ENCODE measurements around the gene UBA52.
"Not testable (repeated sequence)": the region's sequence is repeated elsewhere in the genome, so short reads cannot be mapped to it uniquely, and the experiment has no call there.

UBA52 gene

DNA sequence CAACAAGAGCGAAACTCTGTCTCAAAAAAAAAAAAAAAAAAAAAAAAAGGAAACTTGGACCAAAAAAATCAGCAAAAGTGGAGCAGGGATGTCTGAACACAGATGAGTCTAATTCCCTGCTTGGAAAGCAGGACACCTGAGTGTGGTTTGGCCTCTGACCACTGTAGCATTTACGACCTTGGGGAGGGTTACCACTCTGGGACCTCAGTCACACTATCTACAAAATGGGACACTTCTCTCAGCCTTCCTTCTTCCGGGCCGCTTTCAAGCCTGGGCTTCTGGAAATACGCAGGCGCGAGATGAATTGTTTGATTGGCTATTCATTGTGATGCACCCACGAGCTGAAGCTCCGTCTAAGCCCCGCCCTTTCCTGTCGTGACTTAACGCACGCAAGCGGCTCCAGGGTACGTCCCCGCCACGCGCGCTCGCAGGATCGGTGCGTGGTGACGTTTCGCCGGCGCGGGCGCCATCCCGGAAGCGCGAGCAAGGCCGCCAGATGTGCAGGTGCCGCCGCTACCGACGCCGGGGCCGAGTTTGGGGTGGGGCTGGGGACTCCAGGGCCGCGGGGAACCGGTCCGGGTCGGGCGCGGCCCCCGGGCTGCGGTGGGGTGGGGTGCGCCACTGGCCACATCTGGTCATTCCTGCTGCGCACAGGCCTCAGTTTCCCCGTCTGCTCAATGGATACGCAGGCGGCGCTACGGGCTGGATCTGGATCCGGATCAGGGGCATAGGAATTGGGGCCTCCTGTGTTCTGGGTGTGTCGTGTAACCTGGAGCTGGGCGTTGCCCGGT lies 14.1 kb upstream of the UBA52 start, which contains the start of gene KXD1:
KXD1 (plus strand) TSS at position 460 of the 791 bp plus-strand sequence. CDS start 4,187 bp downstream, outside the sequence.
- peak; percentile 94 for DNase-seq

DNA sequence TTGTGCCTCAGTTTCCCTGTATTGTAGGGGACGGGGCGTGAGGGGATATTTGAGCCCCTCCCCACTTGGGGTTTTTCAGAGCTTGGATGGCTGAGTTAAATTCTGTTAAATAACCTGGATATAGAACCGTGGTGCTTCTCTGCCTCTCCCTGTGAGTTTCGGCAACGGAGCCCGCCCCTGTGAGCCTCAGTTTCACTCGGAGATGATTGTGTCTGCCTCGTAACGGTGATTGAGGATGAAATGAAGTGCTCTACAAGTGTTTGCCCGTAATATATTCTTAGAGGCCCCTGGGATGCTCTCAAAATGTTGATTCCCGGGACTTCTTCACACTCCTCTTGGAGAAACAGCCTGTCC lies 13.5 kb upstream of the UBA52 start:
- no peak for DNase-seq

DNA sequence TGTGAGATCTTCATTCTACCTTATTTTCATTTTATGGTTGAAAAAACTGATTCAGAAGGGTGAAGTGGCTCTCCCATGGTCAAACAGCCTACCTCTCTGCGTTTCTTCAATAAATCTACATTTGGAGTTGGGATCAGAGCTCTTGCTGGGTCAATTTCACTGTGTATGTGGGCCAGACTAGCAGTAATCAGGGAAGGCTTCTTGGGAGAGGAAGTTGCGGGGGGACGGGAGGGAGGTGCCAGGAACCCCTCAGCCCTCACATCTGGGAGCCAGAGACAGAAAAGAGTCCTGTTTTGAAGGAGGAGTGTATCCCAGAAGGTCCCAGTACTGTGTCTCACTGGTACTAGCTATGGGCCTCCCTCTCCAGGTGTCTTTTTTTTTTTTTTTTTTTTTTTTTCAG lies 13.1 kb upstream of the UBA52 start:
- no peak for DNase-seq

DNA sequence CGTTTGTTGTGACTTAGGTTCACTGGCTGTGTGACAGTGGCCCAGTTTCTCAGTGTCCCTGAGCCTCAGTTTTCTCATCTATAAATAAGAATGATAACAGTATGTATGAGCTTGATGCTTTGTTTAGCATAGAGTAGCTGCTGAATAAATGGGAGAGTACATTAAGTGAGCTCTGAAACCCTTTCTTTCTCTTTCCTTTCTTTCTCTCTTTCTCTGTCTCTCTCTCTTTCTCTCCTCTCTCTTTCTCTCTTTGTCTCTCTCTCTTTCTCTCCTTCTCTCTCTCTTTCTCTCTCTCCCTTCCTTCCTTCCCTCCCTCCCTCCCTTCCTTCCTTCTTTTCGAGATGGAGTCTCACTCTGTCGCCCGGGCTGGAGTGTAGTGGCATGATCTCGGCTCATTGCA lies 12.0 kb upstream of the UBA52 start:
- DNase-seq, result no peak

DNA sequence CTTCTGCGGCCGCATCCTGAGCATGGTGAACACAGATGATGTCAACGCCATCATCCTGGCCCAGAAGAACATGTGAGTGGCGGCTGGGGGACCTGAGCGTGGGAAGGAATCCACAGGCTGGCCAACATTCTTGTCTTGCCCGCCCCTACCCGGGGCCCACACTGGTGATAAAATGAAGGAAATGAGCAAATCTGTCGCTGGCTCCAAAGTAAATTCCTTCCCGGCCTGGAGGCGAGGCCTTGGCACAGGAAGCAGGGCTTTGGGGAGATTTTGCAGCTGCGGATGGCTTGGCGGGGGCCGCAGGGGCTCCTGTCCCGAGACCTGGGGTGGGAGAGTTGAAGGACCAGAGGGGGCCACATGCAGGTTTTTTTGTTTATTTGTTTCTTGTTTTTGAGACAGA lies 9.6 kb upstream of the UBA52 start:
- no peak for DNase-seq

DNA sequence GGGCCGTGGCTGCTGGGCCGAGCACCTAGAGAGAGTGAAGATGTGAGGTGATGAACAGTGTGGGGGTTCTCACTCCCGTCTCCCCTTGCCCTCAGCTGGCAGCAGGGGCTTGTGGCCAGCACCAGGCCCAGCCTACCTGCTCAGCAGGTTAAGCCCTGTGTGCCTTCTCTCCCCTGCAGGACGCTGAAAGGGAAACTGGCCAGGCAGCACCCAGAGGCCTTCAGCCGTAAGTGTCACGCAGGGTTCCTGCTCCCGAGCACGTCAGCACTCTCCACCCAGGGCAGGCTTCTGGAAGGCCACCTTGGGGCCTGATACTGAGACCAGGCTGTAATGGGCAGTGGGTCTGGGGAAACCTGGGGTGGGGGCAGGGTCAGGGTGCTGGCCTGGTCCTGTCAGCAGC lies 4.7 kb upstream of the UBA52 start:
- DNase-seq, result no peak

DNA sequence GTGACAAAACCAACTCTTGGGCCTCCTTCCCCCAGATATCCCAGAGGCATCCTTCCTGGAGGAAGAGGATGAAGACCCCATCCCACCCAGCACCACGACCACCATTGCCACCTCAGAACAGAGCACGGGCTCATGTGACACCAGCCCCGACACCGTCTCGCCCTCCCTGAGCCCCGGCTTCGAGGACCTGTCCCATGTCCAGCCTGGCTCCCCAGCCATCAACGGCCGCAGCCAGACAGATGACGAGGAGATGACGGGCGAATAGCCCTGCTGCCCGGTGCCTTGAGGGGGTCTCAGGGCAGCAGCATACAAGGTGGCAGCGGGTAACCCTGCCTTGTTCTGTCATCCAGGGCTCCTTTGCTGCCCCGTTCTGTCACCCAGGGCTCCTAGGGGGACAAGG lies 3.3 kb upstream of the UBA52 start:
- no peak for DNase-seq

DNA sequence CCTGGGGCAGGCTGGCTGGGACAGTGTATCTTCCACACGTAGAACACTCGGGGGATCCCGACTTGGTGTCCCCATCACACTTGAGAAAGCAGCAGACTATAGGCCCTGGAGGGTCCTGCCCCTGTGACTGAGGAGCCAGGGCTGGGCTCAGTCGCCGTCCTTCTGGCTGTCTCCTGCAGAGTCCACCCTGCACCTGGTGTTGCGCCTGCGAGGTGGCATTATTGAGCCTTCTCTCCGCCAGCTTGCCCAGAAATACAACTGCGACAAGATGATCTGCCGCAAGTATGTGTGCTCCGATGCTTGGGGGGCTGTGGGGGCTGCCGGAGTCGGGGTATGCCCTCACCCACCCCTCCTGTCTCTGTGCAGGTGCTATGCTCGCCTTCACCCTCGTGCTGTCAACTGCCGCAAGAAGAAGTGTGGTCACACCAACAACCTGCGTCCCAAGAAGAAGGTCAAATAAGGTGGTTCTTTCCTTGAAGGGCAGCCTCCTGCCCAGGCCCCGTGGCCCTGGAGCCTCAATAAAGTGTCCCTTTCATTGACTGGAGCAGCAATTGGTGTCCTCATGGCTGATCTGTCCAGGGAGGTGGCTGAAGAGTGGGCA lies 3.1 kb downstream of the UBA52 start:
- DNase-seq, result no peak

- no peak for DNase-seq
Measured at GRCh38 chr19:18576383-18576782, 4.7 kb downstream of the UBA52 start.

GRCh38 chr19:18577365-18577914 lies 5.8 kb downstream of the UBA52 start:
- no peak for DNase-seq

DNA sequence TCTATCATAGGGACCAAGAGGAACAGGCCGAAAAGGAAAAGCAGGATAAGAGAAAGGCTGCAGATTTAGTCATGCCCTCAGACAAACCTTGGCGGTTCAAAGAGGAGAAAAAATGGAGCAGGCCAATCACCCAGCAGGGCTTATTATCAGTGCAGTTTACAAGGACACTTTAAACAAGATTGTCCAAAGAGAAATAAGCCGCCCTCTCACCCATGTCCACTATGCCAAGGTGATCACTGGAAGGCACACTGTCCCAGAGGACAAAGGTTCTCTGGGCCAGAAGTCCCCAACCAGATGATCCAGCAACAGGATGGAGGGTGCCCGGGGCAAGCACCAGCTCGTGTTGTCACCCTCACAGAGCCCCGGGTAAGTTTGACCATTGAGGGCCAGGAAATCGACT lies 8.7 kb downstream of the UBA52 start:
- no peak for DNase-seq

- no peak for DNase-seq
Measured at GRCh38 chr19:18586306-18586705, 14.6 kb downstream of the UBA52 start.

GRCh38 chr19:18587561-18587960 lies 15.9 kb downstream of the UBA52 start:
- no peak for DNase-seq

DNA sequence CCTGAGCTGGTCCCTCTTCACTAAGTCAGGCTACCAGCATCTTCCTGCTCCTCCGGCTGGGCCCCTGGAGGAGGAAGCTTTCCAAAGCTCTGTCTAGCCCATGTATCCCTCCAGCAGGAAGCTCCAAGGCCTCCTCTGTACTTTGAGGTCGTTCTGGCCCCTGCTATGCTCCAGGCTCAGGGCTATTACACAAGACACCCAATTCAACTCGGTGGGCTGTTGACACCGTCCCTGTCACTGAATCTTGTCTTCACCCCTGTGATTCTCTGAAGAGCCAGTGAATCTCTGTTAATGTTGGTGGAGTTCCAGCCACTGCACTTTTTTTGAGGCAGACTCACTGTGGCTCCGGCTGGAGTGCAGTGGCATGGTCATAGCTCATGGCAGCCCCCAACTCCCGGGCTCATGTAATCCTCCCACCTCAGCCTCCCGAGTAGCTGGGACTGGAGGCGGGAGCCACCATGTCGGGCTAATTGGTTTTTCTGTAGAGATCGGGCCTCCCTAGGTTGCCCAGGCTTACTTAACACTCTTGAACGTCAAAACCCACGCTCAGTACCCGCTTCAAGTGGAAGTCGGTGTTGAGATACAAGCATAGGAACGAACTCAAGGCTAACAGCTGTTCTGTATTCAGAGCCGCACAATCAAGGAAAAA lies 16.4 kb downstream of the UBA52 start:
- DNase-seq, result no peak

- DNase-seq, result peak; percentile 36
Measured at GRCh38 chr19:18588611-18589379, 17.1 kb downstream of the UBA52 start, which contains the start of gene REX1BD. Gene REX1BD (plus strand): TSS chr19:18588798. CDS start chr19:18588802, 4 bp downstream.

GRCh38 chr19:18589380-18590272 lies 18.0 kb downstream of the UBA52 start:
- DNase-seq, result peak; percentile 91

DNA sequence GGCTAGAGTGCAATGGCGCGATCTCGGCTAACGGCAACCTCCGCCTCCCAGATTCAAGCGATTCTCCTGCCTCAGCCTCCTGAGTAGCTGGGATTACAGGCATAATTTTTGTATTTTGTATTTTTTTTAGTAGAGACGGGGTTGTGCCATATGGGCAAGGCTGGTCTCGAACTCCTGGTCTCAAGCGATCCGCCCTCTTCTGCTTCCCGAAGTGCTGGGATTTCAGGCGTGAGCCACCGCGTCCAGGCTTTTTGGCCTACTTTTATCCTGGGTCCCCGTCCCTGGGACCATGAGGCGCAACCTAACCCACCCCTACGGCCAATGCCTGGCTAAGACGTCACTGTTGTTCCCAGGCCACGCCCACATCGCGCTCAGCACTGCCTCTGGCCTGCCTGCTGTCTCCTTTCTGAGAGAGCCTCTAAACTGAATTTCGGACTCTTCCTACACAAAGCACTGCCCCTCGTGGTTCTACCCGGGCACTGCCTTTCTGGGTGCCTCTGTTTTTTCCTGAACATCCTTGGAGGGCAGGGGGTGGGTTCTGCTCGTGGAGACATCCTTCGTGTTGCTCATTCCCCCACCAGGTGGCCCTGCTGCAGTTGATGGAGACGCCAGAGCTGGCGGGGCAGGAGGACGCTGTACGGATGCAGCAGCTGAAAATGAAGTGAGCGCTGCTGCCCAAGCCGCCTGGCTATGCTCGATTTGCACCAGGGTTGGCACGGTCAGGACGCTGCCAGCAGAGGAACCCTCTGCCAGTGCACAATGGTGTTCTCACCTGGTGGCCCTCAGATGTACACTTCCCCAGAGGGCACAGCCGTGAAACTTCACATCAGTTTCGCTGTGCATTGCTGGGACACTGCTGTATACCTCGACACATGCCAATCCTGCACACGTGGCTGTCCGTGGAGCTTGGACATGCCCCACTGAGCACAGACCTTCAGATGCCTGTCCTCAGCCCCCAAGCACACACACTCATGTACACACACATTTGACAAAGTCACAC lies 18.9 kb downstream of the UBA52 start:
- DNase-seq, result peak; percentile 80

DNA sequence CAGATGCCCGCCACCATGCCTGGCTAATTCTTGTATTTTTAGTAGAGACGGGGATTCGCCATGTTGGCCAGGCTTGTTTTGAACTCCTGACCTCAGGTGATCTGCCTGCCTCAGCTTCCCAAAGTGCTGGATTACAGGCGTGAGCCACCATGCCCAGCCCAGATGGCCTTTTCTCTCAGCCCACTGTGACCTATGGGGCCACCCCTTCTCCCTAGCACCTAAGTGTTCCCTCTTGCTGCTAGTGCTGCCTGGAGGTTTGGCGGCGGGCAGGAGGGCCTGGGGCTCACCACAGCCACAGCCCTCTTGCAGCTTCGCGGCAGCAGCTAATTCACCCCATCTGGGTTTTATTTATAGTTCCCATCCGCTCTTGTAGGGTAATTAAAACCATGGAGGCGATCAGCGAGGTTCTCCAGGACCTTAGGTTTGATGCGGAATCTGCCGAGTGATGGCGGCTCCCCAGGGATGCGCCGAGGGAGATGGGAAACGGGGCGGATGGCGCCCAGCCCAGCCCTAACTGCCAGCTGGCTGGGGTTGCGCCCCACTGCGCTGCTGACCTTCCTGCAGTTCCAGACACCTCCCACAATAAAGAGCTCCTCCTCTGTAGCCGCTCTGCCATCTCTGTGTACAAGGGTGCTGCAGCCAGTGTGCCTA lies 20.2 kb downstream of the UBA52 start:
- DNase-seq, result no peak

- not testable (repeated sequence) for DNase-seq
Measured at GRCh38 chr19:18592732-18593131, 21.1 kb downstream of the UBA52 start.

Measured in NCI-H1048 (cell line).